ENCODE measurements around the gene SPIB.

The SPIB gene

DNA sequence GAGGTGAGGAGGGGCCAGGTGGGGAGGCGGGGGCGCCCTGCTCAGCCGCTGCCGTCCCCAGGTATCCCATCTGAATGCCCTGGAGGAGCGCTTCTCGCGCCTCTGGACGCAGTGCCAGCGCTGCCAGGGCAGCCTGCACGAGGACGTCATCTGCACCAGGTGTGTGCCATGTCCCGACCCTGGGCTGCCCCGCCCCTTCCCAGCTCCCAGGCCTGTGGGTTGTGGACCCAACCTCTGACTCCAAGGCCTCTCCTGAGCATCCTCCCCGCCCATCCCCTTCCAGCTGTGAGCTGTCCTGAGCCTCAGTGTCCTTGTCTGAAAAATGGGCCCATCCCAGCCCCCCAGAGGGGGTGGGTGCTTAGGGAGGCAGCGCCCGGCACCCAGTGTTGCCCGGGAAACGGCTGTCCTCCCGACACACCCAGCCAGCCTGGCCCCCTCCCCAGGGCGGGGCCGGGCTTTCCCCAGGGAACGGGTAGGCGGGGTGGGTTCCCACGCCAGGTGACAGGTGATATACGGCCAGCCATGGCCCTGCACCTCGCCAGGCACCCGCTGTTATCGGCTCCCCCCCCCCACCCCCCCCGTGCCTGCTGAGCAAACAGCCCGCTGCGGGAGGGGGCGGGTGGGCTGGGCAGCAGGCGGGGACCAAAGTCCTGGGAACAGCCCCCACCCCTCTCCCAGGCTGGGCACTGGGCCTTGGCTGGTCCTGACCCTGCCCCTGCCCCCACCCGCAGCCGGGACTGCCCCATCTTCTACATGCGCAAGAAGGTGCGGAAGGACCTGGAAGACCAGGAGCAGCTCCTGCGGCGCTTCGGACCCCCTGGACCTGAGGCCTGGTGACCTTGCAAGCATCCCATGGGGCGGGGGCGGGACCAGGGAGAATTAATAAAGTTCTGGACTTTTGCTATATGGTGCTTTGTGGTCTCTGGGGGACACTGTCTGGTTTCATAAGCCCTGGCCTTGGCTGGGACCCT is 1.3 kb upstream of the SPIB start:
- DNase-seq (ENCODE audit: low spot score) (no peak), FAIRE-seq (no peak)

DNA sequence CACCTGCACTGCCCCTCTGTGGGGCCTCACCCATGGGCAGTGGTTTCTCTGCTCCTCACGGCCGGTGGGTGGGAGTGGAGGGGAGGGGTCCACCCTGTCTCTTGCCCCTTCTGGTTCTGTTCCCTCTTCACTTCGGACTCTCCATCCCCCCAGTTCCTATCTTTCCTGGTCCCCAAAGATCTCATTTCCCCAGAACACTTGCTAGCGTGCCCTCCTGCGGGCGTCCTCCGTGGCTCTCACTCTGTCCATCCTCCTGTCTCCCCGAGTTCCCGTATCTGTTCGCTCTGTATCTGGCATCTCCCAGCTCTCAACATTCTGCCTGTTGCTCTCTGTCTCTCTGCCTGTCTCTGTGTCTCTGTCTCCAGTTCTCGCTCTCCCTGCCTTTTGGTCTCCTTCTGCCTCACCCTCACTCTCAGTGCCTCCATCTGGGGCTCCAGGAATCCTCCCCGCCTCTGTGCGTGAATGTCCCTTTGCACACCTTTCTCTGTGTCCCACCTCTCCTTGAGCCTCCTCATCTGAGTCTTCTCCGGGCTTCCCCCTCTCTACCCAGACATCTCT is 363 bp downstream of the SPIB start:
- FAIRE-seq, result no peak
- DNase-seq (ENCODE audit: low spot score), result no peak

DNA sequence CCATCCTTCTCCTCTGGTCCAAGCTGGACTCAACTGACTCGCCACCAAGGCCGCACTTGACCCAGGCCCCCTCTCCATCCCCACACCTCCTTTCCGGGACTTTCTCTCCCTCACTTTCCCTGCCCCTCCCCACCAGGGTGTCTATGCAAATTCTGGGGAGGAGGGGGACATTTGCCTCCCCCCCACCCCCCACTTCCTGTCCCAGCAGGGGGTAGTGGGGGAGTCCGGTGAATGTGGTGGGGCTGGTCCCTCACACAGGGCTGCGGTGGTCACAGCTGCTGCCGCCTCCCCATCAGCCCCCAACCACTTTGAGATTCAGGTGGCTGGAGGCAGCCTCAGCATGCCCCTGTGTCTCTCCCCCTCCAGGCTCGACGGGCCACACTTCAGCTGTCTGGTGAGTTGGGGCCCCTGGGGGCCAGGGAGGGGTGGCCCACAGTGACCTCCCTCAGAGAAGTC is 870 bp downstream of the SPIB start:
- DNase-seq (ENCODE audit: low spot score) (no peak), FAIRE-seq (no peak)

DNA sequence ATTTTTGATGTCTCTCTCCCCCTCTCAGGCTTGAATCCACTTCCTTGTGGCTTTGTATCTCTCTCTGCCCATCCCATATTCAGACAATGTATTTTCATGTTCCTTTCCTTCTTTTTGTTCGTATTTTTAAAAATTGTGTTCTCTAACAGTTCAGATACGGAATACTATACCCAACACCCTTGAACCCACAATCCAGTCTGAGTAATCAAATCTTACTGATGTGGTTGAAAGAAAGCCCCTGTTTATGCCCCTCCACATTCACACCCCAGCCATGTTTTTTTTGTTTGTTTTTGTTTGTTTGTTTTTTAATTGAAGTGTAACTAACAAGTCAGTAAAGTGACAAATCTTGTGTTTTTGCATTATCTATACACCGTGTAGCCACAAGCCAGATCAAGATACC is 1.4 kb downstream of the SPIB start:
- DNase-seq (ENCODE audit: low spot score), result no peak

DNA sequence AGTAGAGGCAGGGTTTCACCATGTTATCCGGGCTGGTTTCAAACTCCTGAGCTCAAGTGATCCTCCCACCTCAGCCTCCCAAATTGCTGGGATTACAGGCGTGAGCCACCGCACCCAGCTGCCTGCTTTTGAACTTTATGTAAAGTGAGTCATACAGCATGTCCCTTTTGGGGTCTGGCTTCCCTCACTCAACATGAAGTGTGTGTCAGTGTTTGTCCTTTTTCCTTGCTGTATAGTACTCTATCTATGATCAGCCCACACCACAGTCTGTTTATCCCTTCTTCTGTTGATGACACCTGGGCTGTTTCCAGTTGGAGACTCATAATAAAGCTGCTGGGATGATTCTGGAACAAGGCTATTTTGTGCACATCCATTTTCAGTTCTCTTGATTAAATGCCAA is 2.1 kb downstream of the SPIB start:
- FAIRE-seq, result no peak
- DNase-seq (ENCODE audit: low spot score), result no peak

More for the DNA sequence above, 1.4 kb downstream of the SPIB start:
- FAIRE-seq, result no peak

DNA sequence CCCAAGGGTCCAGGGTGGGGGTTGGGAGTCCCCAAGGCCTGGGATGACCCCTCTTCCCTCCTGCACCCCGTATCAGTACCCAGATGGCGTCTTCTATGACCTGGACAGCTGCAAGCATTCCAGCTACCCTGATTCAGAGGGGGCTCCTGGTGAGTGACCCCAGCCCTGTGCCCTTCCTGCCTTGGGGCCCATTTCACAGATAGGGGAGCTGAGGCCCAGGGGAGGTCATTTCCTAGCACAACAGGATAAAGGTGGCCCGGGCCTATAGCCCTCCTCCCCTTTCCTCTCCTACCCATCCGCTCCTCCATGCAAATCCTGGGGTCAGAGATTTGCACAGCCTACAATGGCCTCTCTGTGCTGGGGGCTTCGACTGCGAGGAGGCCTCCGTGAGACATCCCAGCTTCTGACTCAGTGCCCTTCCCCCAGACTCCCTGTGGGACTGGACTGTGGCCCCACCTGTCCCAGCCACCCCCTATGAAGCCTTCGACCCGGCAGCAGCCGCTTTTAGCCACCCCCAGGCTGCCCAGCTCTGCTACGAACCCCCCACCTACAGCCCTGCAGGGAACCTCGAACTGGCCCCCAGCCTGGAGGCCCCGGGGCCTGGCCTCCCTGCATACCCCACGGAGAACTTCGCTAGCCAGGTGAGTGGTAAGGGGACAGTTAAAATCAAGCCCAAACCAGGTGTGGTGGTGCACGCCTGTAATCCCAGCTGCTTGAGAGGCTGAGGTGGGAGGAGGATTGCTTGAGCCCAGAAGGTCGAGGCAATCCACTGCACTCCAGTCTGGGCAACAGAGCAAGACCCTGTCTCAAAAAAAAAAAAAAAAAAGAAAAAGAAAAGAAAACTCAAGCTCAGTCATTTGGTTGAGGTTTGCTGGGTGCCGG is 3.9 kb downstream of the SPIB start:
- FAIRE-seq (no peak), DNase-seq (ENCODE audit: low spot score) (no peak)

DNA sequence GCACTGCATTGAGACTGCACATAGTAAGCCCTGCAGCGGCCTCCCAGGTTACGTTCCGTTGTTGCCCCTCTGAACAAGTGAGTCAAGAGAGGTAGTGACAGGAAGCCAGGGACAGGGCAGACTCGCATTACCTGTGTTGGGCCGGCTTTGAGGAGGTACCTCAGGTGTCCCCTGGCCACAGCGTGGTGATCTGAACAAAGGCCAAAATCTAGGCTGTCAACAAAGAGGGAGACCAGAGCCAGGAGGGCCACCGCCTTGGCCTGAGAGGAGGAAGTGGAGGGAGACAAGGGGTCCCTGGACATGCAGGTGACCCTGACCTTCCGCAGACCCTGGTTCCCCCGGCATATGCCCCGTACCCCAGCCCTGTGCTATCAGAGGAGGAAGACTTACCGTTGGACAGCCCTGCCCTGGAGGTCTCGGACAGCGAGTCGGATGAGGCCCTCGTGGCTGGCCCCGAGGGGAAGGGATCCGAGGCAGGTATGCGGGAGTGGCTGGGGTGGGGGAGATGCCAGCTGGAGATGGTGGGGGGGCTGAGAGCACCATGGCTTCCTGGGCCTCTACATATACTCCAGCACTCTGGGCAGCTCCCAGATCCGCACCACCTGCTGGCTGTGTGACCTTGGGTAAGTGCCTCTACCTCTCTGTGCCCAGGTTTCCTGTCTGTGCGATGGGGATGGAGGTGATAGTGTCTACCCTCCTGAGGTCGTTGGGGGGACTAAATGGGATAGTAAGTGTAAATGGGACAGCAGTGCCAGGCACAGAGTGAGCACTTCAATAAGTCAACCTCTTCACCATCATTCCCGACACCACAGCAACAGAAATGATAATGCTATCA is 4.8 kb downstream of the SPIB start:
- DNase-seq (ENCODE audit: low spot score) (no peak), FAIRE-seq (no peak)

DNA sequence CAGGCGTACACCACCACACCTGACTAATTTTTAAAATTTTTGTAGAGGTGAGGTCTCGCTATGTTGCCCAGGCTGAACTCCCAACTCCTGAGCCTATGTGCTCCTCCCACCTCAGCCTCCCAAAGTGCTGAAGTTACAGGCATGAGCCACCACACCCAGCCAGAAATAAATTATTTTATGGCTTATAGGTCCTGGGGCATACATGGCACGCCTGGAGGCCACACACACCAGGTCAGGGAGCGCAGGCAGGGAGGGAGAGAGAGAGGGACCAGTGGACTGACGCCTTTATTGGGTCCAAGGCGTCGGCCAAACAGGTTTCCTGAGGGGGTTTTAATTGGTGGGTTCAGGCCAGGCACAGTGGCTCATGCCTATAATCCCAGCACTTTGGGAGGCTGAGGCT is 6.8 kb downstream of the SPIB start:
- FAIRE-seq, result no peak
- no peak for DNase-seq (ENCODE audit: low spot score)

DNA sequence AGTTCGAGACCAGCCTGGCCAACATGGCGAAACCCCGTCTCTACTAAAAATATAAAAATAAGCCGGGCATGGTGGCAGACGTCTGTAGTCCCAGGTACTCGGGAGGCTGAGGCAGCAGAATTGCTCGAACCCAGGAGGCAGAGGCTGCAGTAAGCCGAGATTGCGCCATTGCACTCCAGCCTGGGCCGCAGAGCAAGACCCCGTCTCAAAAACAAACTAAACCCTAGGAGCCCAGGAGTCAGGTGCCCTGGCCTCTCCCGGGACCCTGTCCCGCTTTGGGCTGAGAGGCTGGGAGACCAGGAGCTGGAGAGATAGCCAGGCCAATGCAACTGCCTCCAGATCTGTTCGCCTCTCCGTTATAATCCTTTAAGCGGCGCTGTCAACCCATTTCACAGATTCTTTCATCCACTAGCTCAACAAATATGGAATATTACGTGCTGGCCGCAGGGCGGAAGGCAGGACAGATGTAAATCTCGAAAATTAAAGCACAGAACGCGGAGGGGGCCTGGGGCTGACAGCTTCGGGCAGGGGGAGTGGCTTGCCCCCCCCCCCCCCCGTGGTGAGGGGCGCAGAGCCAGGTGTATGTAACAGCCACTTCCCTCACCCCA is 8.7 kb downstream of the SPIB start:
- no peak for FAIRE-seq
- DNase-seq (ENCODE audit: low spot score), result no peak

DNA sequence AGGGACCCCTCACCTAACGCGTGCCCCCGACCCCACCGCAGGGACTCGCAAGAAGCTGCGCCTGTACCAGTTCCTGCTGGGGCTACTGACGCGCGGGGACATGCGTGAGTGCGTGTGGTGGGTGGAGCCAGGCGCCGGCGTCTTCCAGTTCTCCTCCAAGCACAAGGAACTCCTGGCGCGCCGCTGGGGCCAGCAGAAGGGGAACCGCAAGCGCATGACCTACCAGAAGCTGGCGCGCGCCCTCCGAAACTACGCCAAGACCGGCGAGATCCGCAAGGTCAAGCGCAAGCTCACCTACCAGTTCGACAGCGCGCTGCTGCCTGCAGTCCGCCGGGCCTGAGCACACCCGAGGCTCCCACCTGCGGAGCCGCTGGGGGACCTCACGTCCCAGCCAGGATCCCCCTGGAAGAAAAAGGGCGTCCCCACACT is 9.3 kb downstream of the SPIB start:
- DNase-seq (ENCODE audit: low spot score) (no peak), FAIRE-seq (no peak)

DNA sequence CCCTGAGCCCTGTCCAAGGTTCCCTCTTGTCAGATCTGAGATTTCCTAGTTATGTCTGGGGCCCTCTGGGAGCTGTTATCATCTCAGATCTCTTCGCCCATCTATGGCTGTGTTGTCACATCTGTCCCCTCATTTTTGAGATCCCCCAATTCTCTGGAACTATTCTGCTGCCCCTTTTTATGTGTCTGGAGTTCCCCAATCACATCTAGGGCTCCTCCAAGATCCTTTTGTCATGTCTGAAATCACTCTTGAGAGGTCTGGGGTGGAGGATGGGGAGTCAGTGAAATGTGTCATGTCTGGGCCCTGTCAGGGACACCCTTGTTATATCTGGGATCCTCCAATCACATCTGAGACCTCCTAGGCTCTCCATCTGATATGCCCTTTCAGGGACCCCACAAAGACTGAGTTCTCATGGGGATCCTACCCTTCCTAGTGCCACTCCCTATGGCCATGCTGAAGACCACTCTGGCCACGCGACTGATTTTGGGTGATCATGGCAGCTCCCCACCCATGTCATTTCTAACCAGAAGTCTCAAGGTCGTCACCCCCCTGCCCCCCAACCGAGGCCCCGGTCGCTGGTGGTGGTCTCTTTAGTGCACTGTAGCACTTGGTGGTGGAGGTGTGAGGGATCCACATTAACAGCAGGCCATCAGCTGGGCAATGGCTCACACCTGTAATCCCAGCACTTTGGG is 10.2 kb downstream of the SPIB start:
- FAIRE-seq, result no peak
- DNase-seq (ENCODE audit: low spot score), result no peak

DNA sequence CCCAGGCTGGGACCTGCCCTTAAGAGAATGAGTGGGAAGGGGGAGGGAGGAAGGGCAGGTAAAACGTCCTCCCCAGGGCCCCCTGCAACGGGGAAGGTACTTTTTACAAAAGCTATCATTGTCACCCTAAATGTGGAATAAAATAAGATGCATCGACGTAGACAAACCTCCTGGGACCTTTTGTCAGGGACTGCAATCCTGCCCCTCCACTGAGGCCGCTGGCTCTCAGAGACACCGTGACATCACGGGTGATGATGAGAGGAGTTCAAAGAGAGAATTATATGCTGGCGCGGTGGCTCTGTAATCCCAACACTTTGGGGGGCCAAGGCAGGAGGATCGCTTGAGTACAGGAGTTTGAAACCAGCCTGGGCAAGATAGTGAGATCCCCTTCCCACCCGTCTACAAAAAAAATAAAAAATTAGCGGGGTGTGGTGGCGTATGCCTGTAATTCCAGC is 12.2 kb downstream of the SPIB start:
- FAIRE-seq, result no peak
- no peak for DNase-seq (ENCODE audit: low spot score)

DNA sequence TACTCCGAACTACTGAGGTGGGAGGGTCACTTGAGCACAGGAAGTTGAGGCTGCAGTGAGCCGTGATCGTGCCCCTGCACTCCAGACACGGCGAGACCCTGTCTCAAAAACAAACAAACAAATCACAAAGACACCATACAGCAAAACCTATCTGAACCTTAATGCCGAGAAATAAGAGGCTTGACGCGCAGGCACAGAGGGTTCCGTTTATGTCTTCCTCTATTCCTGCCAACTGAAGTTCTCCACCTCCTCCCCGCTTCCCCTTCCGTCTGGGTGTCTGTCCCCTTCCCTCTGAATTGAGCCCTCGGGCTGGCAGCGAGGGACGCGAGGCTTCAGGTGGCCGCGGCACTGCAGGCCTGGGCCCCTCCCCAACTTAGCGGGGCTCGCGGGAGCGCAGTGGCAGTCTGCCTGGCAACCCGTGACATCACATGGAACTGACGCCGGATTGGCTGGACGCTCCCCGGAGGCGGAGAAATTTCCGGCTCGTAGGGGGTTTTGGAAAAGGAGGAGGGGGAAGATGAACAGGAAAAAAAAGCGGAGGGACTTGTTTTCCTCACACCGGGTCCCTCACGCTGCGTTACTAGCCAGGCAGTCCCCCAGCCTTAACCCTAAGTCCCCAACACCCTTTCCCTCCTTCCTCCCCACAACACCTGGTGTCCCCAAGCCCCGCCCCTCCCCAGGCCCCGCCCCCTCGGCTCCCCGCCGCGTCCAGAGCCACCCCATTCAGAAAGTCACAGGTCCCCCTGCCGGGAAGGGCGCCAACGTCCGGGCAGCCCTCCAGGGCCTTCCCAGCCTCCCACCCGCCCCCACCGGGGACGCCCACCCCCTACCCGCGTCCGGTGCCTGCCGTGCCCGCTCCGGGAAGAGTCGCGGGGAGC is 12.8 kb downstream of the SPIB start:
- FAIRE-seq (no peak), DNase-seq (ENCODE audit: low spot score) (peak; percentile 27)

DNA sequence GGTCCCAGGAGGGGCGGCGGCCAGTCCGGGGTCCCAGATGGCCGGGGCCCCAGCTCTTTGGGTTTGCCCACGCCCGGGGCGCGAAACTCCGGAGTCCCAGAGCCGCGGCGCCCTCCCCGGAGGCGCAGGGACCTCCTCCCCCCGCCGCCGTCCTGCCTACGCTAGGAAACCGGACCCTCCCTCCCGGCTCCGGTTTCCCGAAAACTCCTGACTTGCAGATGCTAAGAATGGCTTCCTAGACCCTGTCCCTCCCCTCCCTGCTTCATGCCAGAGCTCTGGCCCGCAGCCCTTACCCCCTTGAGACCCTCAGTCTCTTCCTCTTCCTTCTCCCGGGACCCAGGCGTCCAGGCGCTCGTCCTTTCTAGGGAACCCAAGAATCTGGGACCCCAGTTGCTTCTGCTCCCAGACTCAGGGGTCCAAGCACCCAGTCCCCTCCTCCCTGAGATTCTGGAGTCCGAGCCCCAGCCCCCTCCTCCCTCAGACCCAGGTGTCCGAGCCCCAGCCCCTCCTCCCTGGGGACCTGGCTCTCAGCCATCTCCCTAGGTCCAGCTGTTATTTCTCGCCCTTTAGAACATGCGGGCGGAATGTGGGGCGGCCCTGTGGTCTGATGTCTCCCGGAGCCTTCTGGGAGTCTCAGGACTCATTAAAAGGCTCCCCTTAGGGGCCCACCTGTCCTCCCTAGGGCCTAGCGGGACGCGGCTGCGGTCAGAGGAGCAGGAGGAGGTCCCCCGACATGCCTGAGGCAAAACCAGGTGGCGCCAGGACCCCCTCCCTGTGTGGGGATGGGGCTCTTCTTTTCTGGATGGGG is 13.7 kb downstream of the SPIB start, which contains the start of gene MYBPC2:
Gene MYBPC2, plus strand, starts transcription at position 672 of the 808 bp plus-strand sequence. Its CDS starts 62 bp downstream, at position 734.
- DNase-seq (ENCODE audit: low spot score) (no peak), FAIRE-seq (no peak)

DNA sequence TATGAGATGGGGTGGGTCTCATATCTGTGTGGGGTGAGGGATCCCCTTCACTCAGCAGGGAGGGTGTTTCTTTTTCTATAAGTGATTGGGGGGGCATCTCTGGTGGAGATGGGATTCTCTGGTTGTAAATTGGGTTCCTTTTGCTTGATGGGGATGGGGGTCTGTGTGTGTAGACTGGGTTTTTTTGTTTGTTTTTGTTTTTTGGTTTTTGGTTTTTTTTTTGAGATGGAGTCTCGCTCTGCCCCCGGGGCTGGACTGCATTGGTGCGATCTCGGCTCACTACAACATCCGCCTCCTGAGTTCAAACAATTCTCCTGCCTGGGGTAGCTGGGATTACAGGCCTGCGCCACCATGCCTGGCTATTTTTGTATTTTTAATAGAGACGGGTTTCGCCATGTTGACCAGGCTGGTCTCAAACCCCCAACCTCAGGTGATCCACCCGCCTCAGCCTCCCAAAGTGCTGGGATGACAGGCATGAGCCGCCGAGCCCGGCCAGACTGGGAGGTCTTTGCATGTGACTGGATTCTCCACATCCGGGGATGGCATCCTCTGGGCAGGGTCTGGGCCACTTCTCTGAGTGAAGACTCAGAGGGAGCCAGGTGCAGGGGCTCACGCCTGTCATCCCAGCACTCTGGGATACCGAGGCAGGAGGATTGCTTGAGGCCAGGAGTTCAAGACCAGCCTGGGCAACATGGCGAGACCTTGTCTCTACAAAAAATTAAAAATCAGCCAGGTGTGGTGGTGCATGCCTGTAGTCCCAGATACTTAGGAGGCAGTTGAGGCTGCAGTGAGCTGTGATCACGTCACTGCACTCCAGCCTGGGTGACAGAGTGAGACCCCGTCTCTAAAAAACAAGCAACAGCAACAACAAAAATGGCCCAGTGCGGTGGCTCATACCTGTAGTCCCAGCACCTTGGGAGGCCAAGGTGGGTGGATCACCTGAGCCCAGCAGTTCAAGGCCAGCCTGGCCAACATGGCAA is 14.8 kb downstream of the SPIB start:
- no peak for FAIRE-seq

DNA sequence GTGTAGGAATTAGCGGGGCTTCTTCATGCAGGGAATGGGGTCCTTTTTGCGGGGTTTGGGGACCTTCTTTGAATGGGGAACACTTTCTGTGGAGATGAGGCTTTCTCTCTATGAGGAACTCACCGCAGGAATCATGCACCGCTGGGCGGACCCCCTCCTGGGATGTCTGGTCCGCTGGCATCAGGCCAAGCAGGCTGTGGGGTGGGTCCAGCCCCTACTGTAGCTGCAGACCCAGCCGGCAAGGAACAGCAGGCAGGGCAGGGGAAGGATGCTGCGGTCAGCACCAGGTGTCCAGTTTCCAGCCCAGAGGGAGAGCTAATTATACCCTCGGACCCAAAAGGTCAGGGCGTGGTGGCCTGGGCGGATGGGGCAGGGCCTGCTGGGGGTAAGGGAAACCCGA is 15.8 kb downstream of the SPIB start:
- FAIRE-seq, result no peak

More for the DNA sequence above, 14.8 kb downstream of the SPIB start:
- DNase-seq (ENCODE audit: low spot score), result no peak

DNA sequence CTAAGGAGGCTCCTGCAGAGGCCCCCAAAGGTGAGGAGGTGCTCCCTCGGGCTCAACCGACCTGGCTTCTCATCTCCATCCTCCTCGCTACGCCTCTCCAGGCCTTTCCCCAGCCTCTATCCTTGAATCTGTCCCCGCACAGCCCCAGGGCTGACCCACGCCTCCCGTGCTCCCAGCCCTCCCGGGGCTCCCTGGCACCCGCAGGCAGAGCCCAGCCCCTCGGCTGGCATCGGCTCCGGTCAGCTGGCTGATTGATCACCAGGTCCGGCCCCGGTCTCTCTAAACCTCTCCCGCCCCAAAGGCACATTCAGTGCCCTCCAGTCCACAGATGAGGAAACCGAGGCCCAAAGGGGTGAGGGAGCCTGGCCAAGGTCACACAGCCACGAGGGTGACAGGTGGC is 16.5 kb downstream of the SPIB start:
- DNase-seq (ENCODE audit: low spot score) (no peak), FAIRE-seq (no peak)

More for the DNA sequence above, 15.8 kb downstream of the SPIB start:
- DNase-seq (ENCODE audit: low spot score), result no peak
